Ramos (cell line): ENCODE data around the gene CA4.
"Not testable (repeated sequence)": the region's sequence is repeated elsewhere in the genome, so short reads cannot be mapped to it uniquely, and the experiment has no call there.

Experiments
- in situ Hi-C: fragments of 300-500 bp; cut with MboI; formaldehyde crosslinking; loops from one replicate; pipeline ENCODE4 v1.14.3; 2022; ENCODE audit warnings: low sequenced_read_pairs; ENCODE audit not compliant: unreplicated experiment

Gene CA4

GRCh38 chr17:60169921-60170817, 20.4 kb downstream of the CA4 start:
- in situ Hi-C loops, result no loop called here

DNA sequence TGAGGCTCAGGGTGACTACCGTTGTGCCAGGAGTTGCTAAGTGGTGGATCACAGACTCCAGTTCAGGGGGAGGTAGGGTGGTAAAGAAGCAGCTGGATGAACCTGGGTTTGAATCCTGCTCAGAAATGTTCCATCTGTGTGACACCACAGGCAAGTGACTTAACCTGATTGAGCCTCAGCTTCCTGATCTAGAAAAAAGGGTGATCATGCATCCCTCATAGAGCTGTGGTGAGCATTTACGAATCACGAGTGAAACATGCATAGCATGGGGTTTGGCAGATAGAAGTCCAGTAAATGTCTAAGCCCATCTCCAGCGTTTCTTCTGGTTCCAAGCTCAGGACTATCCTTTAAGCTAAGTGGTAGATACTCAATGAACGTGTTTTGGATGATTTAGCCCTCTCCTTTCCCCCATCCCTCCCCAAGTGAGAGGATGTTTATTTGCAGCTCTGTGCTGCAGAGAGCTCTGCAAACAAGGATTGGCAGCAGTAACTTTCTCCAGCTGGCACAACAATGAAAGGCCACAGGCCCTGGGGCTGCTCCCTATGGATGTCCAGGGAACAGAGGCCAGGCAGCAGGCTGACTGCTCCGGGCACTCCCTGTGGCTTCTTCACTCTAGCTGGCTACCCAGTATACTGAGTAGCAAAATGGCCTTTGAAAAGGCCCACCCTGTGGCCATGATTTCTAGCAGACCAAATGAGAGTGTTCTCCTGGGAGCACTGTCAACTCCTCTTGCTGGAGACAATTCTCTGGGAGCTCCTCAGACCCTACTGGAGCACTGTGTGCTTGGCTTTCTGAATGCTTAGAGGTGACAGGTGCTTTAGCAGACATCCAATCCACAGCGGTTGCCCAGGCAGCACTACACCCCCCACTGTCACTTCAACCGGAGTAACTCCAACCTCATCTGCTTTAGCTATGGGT, 21.3 kb downstream of the CA4 start:
- in situ Hi-C loops, result no loop called here

DNA sequence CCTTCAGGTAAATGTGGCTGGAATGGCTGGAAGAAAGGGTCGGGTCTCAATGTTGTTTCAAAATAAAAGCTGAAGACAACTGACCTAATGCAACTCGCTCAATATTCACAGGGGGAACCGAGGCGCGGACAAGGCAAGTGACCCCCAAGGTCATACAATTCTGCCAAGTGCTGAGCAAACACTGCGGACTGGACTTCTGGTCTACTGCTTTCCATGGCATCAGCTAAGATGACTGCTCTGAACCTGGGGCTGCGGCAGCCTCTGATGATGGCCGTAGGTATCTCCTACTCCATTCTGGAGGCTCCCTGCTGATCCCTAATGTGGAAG, 21.9 kb downstream of the CA4 start:
- in situ Hi-C loops, result no loop called here

DNA sequence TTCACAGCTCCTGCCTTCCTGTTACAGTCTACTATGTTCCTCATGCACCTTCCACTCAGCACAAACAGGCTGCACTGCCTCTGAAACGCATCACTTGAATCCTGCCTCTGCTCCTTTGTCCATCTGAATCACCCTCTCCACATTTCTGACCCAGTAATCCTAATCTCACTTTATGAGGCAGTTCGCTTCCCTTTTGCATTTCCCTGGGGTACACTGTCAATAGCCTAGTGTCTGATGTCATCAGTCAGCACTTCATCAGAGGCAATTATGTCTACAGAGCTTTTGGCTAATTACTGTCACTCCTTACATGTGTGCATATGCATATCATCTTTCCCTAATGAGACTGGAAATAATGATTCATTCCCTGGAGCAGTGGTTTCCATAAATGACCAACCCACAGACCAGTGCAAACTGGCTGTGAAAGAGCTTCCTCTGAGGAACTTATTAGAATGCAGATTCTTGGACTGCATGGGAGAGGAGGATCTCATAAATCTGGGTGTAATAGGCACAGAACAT, 23.6 kb downstream of the CA4 start:
- in situ Hi-C loops, result no loop called here

GRCh38 chr17:60174035-60174434, 24.3 kb downstream of the CA4 start:
- in situ Hi-C loops, result no loop called here

DNA sequence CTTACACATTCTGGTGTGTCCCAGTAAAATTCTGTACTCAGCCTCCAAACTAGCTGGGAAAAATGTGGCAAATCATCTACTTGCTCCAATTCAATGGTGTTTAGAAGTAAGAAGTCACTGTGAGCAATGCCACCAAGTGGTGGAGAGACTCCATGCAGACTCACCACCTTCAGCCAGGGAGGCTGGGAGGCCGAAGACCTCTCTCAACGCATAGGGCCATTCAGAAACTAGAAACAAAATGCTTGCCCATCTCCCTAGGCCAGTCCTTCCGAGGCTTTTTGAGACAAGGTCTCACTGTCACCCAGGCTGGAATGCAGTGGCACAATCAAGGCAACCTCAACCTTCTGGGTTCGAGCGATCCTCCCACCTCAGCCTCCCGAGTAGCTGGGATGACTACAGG, 25.0 kb downstream of the CA4 start:
- in situ Hi-C loops, result not testable (repeated sequence)

GRCh38 chr17:60176763-60177162, 27.0 kb downstream of the CA4 start:
- in situ Hi-C loops, result not testable (repeated sequence)

GRCh38 chr17:60178180-60178579, 28.4 kb downstream of the CA4 start:
- in situ Hi-C loops, result not testable (repeated sequence)

DNA sequence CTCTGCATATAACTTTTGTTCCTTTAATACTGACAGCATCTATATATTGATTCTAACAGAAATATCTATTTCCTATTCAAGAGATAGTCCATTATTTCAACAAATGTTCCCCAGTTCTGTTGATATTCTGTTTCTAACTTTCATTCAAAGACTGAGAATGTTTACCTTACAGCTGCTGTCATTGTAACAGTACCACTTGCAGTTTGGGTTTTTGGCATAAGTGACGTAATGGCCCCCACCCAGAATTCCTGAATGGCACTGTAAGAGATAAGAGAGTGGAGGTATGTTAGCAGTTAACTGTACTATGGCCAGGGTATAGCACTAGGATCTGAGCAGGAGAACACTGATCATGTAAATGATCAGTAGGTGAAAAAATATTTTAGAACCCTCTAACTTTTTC, 30.6 kb downstream of the CA4 start:
- in situ Hi-C loops, result not testable (repeated sequence)

- in situ Hi-C loops, result not testable (repeated sequence)
Observed at GRCh38 chr17:60186372-60186771, 36.6 kb downstream of the CA4 start.

- in situ Hi-C loops, result not testable (repeated sequence)
Observed at GRCh38 chr17:60186846-60187745, 37.3 kb downstream of the CA4 start.

GRCh38 chr17:60188759-60189158, 39.0 kb downstream of the CA4 start:
- in situ Hi-C loops, result no loop called here

GRCh38 chr17:60190032-60190431, 40.3 kb downstream of the CA4 start:
- in situ Hi-C loops, result not testable (repeated sequence)

GRCh38 chr17:60193032-60193431, 43.3 kb downstream of the CA4 start:
- in situ Hi-C loops, result not testable (repeated sequence)

GRCh38 chr17:60193482-60193881, 43.7 kb downstream of the CA4 start:
- in situ Hi-C loops, result no loop called here

GRCh38 chr17:60194141-60194540, 44.4 kb downstream of the CA4 start:
- in situ Hi-C loops, result not testable (repeated sequence)

DNA sequence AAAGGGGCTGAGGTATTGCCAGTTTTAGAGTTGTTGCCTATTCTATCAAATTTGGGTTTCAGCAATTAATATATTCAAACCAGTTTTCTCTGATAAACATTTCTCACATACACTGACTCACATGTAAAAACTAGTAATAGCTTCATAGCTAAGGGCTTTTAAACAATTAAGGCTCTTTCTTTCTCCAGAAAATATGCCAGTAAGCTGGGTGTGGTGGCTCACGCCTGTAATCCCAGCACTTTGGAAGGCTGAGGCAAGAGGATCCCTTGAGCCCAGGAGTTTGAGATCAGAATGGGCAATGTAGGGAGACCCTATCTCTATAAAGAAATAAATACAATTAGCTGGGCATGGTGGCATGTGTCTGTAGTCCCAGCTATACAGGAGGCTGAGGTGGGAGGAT, 48.9 kb downstream of the CA4 start:
- in situ Hi-C loops, result not testable (repeated sequence)

DNA sequence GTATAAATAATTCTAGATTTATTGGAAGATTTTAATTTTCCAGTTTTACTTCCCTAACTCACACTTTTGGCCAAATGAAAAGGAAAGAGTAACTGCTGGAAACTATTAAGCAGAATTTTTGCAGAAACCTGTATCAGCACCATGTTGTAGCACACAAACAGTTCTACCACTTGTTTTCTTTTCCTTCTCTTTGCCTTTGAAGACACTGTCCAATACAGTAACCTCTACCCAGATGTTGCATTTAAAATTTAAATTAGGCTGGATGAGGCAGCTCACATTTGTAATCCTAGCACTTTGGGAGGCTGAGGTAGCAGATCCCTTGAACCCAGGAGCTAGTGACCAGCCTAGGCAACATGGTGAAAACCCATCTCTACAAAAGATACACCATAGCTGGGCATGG, 56.0 kb downstream of the CA4 start:
- in situ Hi-C loops, result not testable (repeated sequence)

DNA sequence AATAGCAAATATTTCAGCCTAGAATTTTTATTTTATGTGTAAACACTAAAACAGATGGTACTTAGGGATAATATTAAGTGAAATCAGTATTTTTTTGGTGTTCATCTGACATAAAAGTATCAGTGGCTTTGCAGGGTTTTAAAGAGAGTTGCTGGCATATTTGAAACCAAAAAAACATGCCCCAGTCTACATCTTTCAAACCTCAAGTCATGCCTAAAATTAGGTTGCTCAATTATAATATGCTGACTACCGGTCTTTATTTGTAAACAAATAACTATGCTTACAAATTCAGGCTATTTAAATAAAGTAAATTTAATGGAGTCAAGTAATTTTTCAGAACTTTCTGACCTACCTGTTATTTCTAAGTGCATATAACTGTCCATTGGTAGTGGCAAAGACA, 58.5 kb downstream of the CA4 start:
- in situ Hi-C loops, result not testable (repeated sequence)
